Stimulated activated CD4-positive, alpha-beta T cell treated with anti-CD3 and anti-CD28 coated beads, TNF-alpha, amount 100 ng/mL, for 24 hours (primary cell): ENCODE measurements around the gene PPP1R1A.

Experiments used
- DNase-seq, 3 experiments: peaks; one replicate each; pipeline ENCODE4 v3.0.0-alpha.2; 2020; ENCODE audit warnings: low read depth in 3 of 3

PPP1R1A gene

DNA sequence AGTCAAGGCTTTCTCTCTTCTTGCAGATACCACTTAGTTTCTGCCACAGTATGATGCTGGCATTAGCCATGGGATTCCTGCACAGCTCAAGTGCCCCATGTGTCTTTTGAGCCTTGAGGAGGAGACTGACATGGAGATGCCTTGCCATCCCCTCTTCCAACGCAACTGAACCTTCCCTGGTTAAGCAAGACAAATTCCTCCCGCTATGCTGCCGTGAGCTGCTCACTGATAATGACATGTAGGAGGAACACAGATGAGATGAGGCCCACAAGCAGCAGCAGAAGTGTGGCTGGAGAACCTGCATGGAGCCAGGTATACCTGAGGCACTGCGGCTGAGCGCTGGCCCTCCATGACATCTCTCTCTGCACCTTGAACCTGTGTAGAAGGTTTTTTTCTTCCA is 15.4 kb upstream of the PPP1R1A start:
- no peak for DNase-seq

- DNase-seq: peak; percentile 28 to 58 (median 42)
Observed at GRCh38 chr12:54603173-54603814, 14.8 kb upstream of the PPP1R1A start.

GRCh38 chr12:54602661-54603060 is 14.2 kb upstream of the PPP1R1A start:
- no peak for DNase-seq

- no peak for DNase-seq
Observed at GRCh38 chr12:54601841-54602240, 13.4 kb upstream of the PPP1R1A start.

DNA sequence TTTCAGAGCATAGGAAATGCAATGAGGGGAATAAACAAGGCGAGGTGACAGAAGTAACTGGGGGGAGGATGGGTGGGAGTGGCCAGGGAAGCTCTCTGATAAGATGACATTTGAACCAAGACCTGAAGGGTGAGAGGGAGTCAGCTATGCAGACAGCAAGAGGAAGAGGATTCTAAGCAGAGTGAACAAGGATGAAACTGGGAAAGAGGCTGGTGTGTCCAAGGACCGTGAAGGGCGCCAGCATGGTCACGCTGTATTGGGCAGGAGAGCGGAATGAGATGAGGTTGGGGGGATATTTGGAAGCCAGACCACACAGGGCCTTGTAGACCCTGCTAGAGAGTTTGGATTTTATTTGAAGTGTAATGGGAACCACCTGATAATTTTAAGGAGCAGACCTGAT is 10.5 kb upstream of the PPP1R1A start:
- DNase-seq: no peak

DNA sequence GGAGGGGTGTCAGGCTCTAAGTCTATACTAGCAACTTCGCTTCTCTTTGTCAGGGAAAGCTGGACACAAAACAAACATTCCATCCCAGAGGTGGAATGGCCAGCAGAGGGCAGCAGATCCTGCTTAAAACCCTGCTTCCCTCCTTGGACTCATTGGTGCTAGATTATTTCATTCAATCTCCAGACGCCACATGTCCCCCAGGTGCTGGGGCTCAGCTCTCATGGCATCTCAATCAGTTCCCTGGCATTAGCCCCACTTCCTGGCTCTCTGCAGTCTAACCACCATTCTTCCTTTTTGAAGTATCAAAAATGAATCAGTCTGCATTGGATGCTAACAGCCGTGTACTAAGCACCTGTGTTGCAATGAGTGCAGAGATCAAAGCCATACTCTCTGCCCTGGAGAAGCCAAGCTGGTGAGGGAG is 8.1 kb upstream of the PPP1R1A start:
- DNase-seq: peak; percentile 9 to 57 (median 16)

DNA sequence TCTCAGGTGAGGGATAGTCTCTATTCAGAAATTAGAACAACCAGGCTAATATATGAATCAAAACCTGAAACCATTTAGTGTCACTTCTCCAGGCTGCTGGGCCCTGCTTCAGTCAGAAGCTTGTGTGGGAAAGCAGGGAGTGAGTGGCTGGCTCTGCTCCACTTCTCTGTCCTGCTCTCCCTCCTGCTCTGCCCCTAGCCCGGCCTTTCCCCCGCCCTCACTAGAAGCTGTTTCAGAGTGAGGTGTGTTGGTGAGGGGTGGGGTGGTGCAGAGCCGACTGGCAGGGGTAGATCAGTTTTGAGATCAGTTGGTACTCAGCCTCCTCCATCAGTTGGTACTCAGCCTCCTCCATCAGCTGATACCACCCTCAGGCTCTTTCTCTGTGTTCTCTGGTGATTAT is 7.0 kb upstream of the PPP1R1A start:
- no peak for DNase-seq

DNA sequence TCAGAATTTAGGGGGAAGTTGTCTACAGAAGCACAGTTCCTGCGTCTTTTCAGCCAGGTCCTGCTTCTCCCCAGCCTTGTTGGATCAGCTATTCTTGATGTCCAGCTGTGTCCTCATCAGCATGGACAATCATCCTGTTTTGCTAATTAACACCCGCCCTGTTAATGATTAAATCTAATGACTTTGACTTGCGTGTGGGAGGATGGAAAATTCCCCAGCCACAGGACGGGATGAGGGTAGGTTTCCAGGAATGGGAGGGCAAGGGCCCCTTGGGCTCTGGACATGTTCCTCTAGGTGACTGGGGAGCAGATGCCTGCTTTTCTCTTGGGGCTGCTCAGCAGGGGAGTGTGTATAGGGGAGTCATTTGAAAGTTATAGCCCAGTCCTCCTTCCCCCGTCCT is 5.3 kb upstream of the PPP1R1A start:
- no peak for DNase-seq

DNA sequence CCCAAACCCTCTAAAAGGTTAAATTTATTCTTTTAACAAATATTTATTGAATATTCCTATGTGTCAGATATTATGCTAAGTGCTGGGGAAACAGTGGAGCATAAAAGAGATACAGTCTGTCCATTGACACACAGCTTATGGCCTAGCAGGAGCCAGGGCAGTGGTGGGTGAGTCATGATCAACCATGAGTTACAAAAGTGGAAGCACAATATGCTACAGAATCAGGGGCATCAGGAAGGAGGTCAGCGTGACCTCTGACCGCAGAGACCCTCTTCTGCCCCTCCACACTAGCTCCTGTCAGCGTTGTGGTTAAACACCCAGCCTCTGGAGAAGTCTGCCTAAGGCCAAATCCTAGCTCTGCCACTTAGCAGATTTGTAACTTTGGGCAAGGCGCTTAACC is 4.7 kb upstream of the PPP1R1A start:
- DNase-seq: no peak

- no peak for DNase-seq
Observed at GRCh38 chr12:54592316-54592715, 3.9 kb upstream of the PPP1R1A start.

GRCh38 chr12:54590978-54591591 is 2.6 kb upstream of the PPP1R1A start:
- DNase-seq: no peak

DNA sequence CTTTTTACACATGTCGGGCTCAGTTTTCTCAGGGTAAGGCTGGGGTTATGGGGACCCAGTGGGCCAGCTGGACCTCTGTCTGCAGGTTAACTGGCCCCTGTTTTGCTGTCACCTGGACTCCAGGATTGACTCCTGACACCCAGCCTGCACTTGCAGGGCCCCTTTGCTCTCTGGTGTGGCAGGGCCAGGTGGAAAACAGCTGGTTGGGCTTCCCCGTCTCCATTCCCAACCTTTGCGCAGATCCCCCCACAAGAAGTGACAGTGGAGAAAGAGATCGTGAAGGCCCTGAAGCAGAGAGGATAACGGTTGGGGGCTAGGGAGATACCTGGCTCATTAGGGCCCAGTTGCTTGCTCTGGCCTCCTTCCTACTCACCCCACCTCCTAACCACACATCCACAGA is 1.5 kb upstream of the PPP1R1A start:
- DNase-seq: no peak

GRCh38 chr12:54588890-54589267 is 420 bp upstream of the PPP1R1A start:
- no peak for DNase-seq

- no peak for DNase-seq
Observed at GRCh38 chr12:54587315-54587873, 1.1 kb downstream of the PPP1R1A start.

- no peak for DNase-seq
Observed at GRCh38 chr12:54586620-54587019, 1.8 kb downstream of the PPP1R1A start.

- no peak for DNase-seq
Observed at GRCh38 chr12:54585243-54585642, 3.2 kb downstream of the PPP1R1A start.

- no peak for DNase-seq
Observed at GRCh38 chr12:54584128-54584527, 4.3 kb downstream of the PPP1R1A start.

- DNase-seq: no peak
Observed at GRCh38 chr12:54583726-54584125, 4.7 kb downstream of the PPP1R1A start.

GRCh38 chr12:54581412-54581811 is 7.0 kb downstream of the PPP1R1A start:
- DNase-seq: no peak

DNA sequence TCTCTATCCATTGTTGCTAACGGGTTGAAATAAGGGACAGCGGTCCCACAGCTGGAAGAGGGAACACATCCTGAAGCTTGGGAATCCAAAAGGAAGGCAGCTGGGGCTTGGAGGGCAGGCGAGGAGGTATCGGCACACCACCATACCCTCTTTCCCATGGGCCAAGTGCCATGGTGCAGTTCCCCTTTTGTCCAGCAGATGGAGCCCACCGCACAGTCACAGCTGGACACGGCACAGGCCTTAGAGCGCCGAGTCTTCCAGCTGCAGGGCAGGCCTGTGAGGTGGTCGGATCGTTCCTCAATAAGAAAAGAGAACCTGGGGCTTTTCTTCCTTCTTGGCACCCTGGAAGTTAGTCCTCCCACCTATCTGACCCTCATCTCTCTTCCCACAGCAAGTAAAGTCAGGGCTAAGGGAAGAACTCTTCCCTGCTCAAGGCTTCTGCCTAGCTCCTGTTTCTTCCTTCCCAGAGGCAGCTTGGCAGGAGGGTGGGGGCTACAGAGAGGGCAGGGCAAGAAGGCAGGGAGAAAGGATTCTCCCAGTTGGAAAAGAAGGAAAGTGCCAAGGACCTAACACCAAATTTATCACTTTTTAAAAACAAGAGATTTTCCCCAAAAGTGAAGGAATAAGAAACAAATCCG is 8.6 kb downstream of the PPP1R1A start:
- peak; percentile 65 to 86 (median 79) for DNase-seq

DNA sequence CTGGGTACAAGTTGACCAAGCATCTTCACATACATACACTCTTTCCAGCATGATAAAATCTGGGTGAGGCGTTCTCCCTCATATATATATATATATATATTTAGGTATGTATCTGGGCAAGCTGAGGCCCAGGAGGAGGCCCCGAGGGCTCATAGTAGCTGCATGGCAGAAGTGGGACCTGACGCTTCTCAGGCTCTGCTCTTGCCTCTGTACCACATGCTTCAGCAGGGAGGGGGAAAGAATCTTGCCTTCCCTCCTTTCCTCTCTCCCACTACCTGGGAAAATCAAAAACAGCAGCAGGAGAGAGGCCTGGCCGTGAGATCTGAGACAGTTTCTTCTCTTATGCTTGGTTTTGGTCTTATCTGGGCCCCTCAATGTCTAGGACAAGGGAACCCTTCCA is 9.2 kb downstream of the PPP1R1A start:
- no peak for DNase-seq

DNA sequence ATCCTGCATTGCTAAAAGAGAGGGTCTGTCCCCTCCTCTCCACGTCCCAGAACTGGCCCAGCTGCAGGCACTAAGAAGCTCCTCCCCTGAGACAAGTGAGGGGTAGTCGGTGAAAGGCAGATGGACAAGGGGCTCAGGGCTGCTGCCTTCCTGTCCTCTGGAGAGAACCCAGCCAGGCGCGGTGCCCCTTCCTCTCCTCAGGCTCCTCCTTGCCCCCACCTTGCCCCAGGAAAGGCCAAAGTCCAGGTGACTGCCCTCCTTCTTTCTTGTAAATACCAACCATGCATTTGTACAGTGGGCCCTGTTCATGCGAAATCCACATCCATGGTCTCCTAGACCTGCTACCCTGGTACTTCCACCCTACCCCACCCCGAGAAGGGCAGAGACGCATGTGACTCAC is 9.7 kb downstream of the PPP1R1A start:
- no peak for DNase-seq

- DNase-seq: no peak
Observed at GRCh38 chr12:54572881-54573280, 15.6 kb downstream of the PPP1R1A start.
